GM12873 (cell line): Measurements from ENCODE around the gene PI4KA.

Experiments
- TF ChIP-seq, protein P1 (sequence below): IDR thresholded peaks from 2 replicates; pipeline ENCODE4 v1.5.1; 2012; ENCODE audit warnings: low read depth, mild to moderate bottlenecking, moderate library complexity, low read length, control low read depth; ENCODE audit not compliant: insufficient read depth; ENCODE audit errors: missing control alignments

Gene PI4KA

DNA sequence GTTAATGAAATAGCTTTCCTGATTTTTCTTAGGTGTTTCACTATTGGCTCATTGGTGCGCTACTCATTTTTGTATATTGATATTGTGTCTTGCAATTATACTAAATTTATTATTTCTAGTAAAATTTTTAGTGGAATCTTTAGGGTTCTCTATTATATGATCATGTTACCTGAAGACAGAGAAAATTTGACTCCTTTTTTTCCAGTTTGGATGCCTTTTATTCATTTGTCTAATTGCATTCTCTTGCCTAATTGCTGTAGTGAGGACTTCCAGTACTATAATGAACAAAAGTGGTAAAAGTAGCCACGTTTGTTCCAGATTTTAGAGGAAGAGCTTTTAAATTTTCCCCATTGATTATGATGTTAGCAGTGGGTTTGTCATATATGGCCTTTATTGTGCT is 198.7 kb downstream of the PI4KA start:
- TF ChIP-seq, protein P1, sequence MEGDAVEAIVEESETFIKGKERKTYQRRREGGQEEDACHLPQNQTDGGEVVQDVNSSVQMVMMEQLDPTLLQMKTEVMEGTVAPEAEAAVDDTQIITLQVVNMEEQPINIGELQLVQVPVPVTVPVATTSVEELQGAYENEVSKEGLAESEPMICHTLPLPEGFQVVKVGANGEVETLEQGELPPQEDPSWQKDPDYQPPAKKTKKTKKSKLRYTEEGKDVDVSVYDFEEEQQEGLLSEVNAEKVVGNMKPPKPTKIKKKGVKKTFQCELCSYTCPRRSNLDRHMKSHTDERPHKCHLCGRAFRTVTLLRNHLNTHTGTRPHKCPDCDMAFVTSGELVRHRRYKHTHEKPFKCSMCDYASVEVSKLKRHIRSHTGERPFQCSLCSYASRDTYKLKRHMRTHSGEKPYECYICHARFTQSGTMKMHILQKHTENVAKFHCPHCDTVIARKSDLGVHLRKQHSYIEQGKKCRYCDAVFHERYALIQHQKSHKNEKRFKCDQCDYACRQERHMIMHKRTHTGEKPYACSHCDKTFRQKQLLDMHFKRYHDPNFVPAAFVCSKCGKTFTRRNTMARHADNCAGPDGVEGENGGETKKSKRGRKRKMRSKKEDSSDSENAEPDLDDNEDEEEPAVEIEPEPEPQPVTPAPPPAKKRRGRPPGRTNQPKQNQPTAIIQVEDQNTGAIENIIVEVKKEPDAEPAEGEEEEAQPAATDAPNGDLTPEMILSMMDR, result no peak

DNA sequence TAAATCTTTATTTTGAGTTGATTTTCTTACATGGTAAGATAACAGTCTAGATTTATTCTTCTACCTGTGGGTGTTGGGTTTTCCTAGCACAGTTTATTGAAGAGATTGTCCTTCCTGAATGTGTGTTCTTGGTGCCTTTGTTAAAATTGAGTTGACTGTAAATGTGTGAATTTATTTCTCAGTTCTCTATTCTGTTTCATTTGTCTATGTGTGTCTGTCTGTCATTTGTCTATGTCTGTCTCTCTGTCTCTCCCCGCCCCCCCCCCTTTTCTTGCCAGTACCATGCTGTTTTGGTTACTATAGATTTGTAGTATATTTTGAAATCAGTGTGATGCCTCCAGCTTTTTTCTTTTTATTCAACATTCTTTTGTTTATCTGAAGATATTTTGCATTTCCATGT is 199.4 kb downstream of the PI4KA start:
- TF ChIP-seq, protein P1, result no peak

DNA sequence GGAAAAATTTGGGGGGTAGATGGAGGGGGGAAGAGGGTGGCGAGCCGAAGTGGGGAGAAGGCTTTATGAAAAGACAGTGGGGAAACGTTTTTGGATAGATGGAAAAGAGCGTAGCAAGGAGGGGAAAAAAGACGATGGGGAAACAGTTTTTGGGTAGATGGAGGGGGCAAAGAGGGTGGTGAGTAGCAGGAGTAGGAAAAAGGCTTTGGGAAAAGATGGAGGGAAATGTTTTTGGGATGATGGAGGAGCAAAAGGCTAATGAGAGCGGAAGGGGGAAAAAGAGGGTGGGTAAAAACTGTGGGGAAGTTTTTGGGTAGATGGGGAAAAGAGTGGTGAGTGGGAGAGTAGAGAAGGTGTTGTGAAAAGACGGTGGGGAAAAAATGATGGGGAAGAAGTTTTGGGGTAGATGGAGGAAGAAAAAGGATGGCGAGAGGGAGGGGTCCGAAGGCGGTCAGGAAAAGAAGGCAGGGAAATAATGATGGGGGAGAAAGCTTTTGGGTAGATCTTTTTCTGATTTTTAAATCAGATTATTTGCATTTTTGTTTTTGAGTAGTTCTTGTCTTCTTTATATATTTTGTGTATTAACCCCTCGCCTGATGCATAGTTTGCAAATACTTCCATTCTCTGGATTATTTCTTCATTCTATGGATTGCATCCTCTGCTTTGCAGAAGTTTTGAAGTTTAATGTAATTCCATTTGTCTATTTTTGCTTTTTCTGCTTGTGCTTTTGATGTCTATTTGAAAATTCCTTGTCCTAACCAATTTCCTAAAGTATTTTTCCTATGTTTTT is 200.0 kb downstream of the PI4KA start:
- TF ChIP-seq, protein P1, result no peak

DNA sequence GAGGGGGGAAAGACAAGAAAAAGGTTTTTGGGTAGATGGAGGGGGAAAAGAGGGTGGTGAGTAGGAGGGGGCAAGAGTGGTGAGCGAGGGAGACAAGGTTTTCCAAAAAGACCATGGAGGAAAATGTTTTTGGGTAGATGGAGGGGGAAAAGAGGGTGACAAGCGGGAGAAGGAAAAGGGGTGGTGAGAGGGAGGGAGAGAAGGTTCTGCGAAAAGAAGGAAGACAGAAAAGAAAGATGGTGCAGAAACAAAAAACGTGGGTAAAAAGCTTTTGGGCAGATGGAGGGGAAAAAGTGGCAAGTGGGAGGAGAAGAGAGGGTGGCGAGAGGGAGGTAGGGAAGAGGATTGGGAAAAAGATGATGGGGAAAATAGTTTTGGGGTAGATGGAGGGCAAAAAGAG is 200.6 kb downstream of the PI4KA start:
- TF ChIP-seq, protein P1, result no peak
